ENCODE measurements around the gene GAB1. TPM values are rescaled to one million over a fixed set of nuclear protein-coding genes. Genes with fewer than 3 reads are reported as not detected.

The GAB1 gene
- total RNA-seq, 1 donor from 2014 or later, result 27.2 TPM

DNA sequence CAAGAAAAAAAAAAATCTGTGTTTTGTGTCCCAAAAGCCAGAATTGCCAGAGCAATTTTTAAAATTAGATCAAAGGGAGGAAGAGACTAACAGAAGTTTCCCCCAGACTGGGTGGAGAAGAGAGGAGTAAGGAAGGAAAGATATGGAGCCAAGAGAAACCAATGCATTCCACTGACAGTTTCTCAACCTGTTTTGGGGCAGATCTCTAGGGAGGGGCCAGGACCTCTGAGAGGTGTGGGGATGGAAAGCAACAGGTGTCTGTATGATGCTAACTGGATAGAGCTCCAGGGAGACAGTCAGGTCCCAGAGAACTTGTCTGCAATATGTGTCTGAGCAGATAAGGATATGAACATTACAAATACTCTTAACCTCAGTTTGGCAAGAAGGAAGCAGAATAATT lies 22.7 kb upstream of the GAB1 start:
- no peaks in the 10 kb centered on the region for H3K27me3 Mint-ChIP-seq (ENCODE audit: low read depth)
- no peaks in the 10 kb centered on the region for H3K36me3 Mint-ChIP-seq (ENCODE audit: low read depth)
- H3K4me3 Mint-ChIP-seq, result no peak overlapping the region
- H3K27ac Mint-ChIP-seq (ENCODE audit: unreplicated experiment), result peak overlapping the region; percentile 36
- H3K4me1 Mint-ChIP-seq, result no peaks in the 10 kb centered on the region
- no peak for DNase-seq (ENCODE audit: low read depth, low spot score)
- H3K9me3 Mint-ChIP-seq, result no peaks in the 10 kb centered on the region
- TF ChIP-seq, protein P1, sequence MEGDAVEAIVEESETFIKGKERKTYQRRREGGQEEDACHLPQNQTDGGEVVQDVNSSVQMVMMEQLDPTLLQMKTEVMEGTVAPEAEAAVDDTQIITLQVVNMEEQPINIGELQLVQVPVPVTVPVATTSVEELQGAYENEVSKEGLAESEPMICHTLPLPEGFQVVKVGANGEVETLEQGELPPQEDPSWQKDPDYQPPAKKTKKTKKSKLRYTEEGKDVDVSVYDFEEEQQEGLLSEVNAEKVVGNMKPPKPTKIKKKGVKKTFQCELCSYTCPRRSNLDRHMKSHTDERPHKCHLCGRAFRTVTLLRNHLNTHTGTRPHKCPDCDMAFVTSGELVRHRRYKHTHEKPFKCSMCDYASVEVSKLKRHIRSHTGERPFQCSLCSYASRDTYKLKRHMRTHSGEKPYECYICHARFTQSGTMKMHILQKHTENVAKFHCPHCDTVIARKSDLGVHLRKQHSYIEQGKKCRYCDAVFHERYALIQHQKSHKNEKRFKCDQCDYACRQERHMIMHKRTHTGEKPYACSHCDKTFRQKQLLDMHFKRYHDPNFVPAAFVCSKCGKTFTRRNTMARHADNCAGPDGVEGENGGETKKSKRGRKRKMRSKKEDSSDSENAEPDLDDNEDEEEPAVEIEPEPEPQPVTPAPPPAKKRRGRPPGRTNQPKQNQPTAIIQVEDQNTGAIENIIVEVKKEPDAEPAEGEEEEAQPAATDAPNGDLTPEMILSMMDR (conservative IDR thresholded peaks at IDR 0.05), result no peak

DNA sequence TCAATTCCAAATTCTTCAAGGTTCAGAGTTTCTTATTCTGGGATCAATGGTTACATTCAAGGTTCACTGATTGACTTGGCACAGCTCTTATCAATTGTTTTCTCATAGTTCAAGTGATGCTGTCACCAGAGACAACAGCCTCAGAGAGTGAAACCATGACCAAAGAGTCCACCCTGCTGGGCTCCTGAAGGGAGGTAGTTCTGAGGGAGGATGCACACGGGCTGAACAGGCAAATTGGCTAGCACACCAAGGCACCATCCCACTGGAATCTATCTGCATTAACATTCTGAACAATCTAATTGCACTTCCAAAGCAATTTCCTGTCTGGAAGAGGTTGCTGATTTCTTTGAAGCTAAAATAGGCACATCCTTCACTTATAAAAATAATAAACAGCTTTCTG lies 16.6 kb upstream of the GAB1 start:
- no peak for DNase-seq (ENCODE audit: low read depth, low spot score)
- TF ChIP-seq, protein P1 (conservative IDR thresholded peaks at IDR 0.05), result no peak
- H3K4me1 Mint-ChIP-seq, result peaks cover 4% of the 10 kb centered on the region
- no peak overlapping the region for H3K4me3 Mint-ChIP-seq
- H3K9me3 Mint-ChIP-seq, result no peaks in the 10 kb centered on the region
- H3K27ac Mint-ChIP-seq (ENCODE audit: unreplicated experiment), result no peak overlapping the region
- H3K36me3 Mint-ChIP-seq (ENCODE audit: low read depth), result no peaks in the 10 kb centered on the region
- H3K27me3 Mint-ChIP-seq (ENCODE audit: low read depth), result peaks cover 3% of the 10 kb centered on the region

DNA sequence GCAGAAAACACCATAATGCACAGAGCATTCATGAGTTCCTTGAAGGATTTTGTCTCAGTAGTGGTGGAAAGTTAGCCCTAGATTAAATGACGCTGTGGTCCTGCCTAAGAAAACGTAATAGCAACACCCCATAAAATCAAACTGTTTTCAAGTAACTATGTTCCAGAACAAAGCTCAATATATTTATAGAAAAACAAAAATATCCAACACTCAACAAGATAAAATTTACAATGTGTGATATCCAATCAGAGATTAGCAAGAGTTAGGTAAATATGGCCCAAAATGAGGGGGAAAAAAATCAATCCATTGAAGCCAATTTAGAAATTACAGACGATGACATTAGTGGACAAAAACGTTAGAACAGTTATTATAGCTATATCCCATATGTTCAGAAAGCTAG lies 9.9 kb upstream of the GAB1 start:
- no peaks in the 10 kb centered on the region for H3K9me3 Mint-ChIP-seq
- TF ChIP-seq, protein P1 (conservative IDR thresholded peaks at IDR 0.05), result no peak
- H3K27ac Mint-ChIP-seq (ENCODE audit: unreplicated experiment), result no peak overlapping the region
- H3K4me3 Mint-ChIP-seq, result no peak overlapping the region
- DNase-seq (ENCODE audit: low read depth, low spot score), result no peak
- H3K27me3 Mint-ChIP-seq (ENCODE audit: low read depth), result no peaks in the 10 kb centered on the region
- no peaks in the 10 kb centered on the region for H3K36me3 Mint-ChIP-seq (ENCODE audit: low read depth)
- H3K4me1 Mint-ChIP-seq, result no peaks in the 10 kb centered on the region

DNA sequence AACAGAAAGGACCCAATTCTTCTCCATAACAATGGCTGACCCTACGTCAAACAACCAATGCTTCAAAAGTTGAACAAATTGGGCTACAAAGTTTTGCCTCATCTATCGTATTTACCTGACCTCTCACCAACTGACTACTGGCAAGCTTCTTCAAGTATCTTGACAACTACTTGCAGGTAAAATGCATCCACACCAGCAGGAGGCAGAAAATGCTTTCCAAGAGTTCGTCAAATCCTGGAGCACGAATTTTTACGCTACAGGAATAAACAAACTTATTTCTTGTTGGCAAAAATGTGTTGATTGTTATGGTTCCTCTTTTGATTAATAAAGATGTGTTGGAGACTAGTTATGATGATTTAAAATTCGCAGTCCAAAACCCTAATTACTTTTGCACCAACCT lies 6.7 kb upstream of the GAB1 start:
- no peaks in the 10 kb centered on the region for H3K9me3 Mint-ChIP-seq
- TF ChIP-seq, protein P1 (conservative IDR thresholded peaks at IDR 0.05), result no peak
- no peak overlapping the region for H3K4me3 Mint-ChIP-seq
- H3K36me3 Mint-ChIP-seq (ENCODE audit: low read depth), result no peaks in the 10 kb centered on the region
- DNase-seq (ENCODE audit: low read depth, low spot score), result no peak
- H3K27me3 Mint-ChIP-seq (ENCODE audit: low read depth), result no peaks in the 10 kb centered on the region
- H3K27ac Mint-ChIP-seq (ENCODE audit: unreplicated experiment), result no peak overlapping the region
- H3K4me1 Mint-ChIP-seq, result peaks cover 3% of the 10 kb centered on the region

DNA sequence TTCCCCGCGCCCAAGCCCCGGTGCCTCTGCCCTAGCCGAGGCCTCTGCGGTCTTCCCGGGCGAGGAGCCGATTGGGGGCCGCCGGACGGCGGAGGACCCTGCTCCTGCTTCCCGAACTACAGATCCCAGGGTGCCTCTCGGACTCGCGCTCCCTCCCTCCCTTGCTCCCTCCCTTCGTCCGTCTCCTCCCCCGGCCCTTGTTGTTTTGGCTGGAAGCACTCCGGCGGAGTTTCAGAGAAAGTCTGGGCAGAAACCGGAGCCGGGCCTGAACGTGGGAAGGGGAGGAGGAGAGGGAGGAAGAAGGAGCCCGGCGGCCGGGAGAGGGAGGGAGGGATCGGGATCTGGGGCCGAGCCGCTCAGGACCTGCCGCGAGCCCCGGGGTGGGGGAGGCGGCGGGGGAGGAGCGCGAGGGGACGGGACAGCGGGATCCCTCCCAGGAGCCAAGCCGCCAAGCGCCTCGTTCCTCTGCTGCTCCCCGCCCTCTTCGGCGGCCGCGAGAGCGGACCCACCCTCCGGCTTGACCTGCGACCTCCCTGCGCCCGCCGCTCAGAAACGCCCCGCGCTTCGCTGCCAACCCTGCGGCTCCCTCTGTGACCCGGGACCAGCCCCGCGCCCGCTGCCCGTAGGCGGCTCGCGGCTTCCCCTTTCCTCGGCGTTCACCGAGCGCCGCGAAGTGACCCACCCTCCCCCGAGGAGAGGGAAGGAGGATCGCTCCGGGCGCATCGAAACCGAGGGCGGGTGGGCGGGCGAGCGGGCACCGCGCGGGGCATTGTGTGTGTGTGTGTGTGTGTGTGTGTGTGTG lies 496 bp upstream of the GAB1 start:
- no peaks in the 10 kb centered on the region for H3K9me3 Mint-ChIP-seq
- peak; percentile 81 for DNase-seq (ENCODE audit: low read depth, low spot score)
- no peaks in the 10 kb centered on the region for H3K27me3 Mint-ChIP-seq (ENCODE audit: low read depth)
- peaks cover 26% of the 10 kb centered on the region for H3K4me1 Mint-ChIP-seq
- peak overlapping the region; percentile 96 for H3K4me3 Mint-ChIP-seq
- H3K27ac Mint-ChIP-seq (ENCODE audit: unreplicated experiment), result peak overlapping the region; percentile 98
- TF ChIP-seq, protein P1 (conservative IDR thresholded peaks at IDR 0.05), result no peak
- no peaks in the 10 kb centered on the region for H3K36me3 Mint-ChIP-seq (ENCODE audit: low read depth)

Measured in neural crest cell (in vitro differentiated cells).